ENCODE results near the gene PCDHGA3.
A peak's percentile ranks its signal among the peaks of the same experiment; 100 is the strongest.
"Not testable (repeated sequence)": the region's sequence is repeated elsewhere in the genome, so short reads cannot be mapped to it uniquely, and the experiment has no call there.

PCDHGA3 gene

GRCh38 chr5:141360685-141361084 lies 17.1 kb downstream of the PCDHGA3 start:
- DNase-seq (ENCODE audit: insufficient read length, low spot score) (no peak), FAIRE-seq (no peak)
- TF ChIP-seq POLR2A (IDR thresholded peaks at IDR 0.05; ENCODE audit: low read depth, low read length): no peak

GRCh38 chr5:141362719-141363118 lies 19.1 kb downstream of the PCDHGA3 start:
- no peak for TF ChIP-seq POLR2A (IDR thresholded peaks at IDR 0.05; ENCODE audit: low read depth, low read length)
- no peak for FAIRE-seq
- no peak for DNase-seq (ENCODE audit: insufficient read length, low spot score)

GRCh38 chr5:141363952-141364660 lies 20.5 kb downstream of the PCDHGA3 start, which contains the start of gene PCDHGA5:
PCDHGA5 (plus strand) TSS chr5:141364162; CDS start chr5:141364331, 169 bp downstream.
- TF ChIP-seq POLR2A (IDR thresholded peaks at IDR 0.05; ENCODE audit: low read depth, low read length): no peak
- FAIRE-seq (no peak), DNase-seq (ENCODE audit: insufficient read length, low spot score) (no peak)

GRCh38 chr5:141366016-141366896 lies 22.6 kb downstream of the PCDHGA3 start:
- TF ChIP-seq POLR2A (IDR thresholded peaks at IDR 0.05; ENCODE audit: low read depth, low read length): no peak
- DNase-seq (ENCODE audit: insufficient read length, low spot score) (no peak), FAIRE-seq (no peak)

GRCh38 chr5:141369994-141370848 lies 26.6 kb downstream of the PCDHGA3 start, which contains the start of gene PCDHGB3:
PCDHGB3 (plus strand) TSS chr5:141370242; CDS start chr5:141370395, 153 bp downstream.
- DNase-seq (ENCODE audit: insufficient read length, low spot score) (peak; percentile 38), FAIRE-seq (no peak)
- TF ChIP-seq POLR2A (IDR thresholded peaks at IDR 0.05; ENCODE audit: low read depth, low read length): no peak

- no peak for DNase-seq (ENCODE audit: insufficient read length, low spot score)
- no peak for FAIRE-seq
- TF ChIP-seq POLR2A (IDR thresholded peaks at IDR 0.05; ENCODE audit: low read depth, low read length): no peak
Observed at GRCh38 chr5:141371572-141372475, 28.2 kb downstream of the PCDHGA3 start.

GRCh38 chr5:141373673-141374317 lies 30.2 kb downstream of the PCDHGA3 start, which contains the start of gene PCDHGA6:
PCDHGA6 (plus strand) TSS chr5:141373891; CDS start chr5:141374084, 193 bp downstream.
- no peak for FAIRE-seq
- TF ChIP-seq POLR2A (IDR thresholded peaks at IDR 0.05; ENCODE audit: low read depth, low read length): no peak

GRCh38 chr5:141374627-141375026 lies 31.0 kb downstream of the PCDHGA3 start:
- FAIRE-seq: no peak
- no peak for DNase-seq (ENCODE audit: insufficient read length, low spot score)
- TF ChIP-seq POLR2A (IDR thresholded peaks at IDR 0.05; ENCODE audit: low read depth, low read length): no peak

More at GRCh38 chr5:141373673-141374317, 30.2 kb downstream of the PCDHGA3 start, which contains the start of gene PCDHGA6:
- no peak for DNase-seq (ENCODE audit: insufficient read length, low spot score)

GRCh38 chr5:141375444-141376155 lies 32.0 kb downstream of the PCDHGA3 start:
- FAIRE-seq; DNase-seq (ENCODE audit: insufficient read length, low spot score): not testable (repeated sequence)

- TF ChIP-seq POLR2A (IDR thresholded peaks at IDR 0.05; ENCODE audit: low read depth, low read length): no peak
- FAIRE-seq (no peak), DNase-seq (ENCODE audit: insufficient read length, low spot score) (no peak)
Observed at GRCh38 chr5:141382469-141383294, 39.1 kb downstream of the PCDHGA3 start, which contains the start of gene PCDHGA7. PCDHGA7 (plus strand) TSS chr5:141382742; CDS start chr5:141382900, 158 bp downstream.

- no peak for FAIRE-seq
- no peak for DNase-seq (ENCODE audit: insufficient read length, low spot score)
- no peak for TF ChIP-seq POLR2A (IDR thresholded peaks at IDR 0.05; ENCODE audit: low read depth, low read length)
Observed at GRCh38 chr5:141383345-141383744, 39.7 kb downstream of the PCDHGA3 start.

All from H54 (cell line).